ENCODE measurements around the gene PRDX2.

GRCh38 chr19:12788042-12788681 is 13.4 kb downstream of the PRDX2 start:
- TF ChIP-seq CTCF (conservative IDR thresholded peaks at IDR 0.05; ENCODE audit: low read length) (no peak), EZH2phosphoT487 (IDR thresholded peaks at IDR 0.05; ENCODE audit: borderline replicate concordance) (no peak)
